ENCODE measurements around the gene C1QL1.

C1QL1 gene

DNA sequence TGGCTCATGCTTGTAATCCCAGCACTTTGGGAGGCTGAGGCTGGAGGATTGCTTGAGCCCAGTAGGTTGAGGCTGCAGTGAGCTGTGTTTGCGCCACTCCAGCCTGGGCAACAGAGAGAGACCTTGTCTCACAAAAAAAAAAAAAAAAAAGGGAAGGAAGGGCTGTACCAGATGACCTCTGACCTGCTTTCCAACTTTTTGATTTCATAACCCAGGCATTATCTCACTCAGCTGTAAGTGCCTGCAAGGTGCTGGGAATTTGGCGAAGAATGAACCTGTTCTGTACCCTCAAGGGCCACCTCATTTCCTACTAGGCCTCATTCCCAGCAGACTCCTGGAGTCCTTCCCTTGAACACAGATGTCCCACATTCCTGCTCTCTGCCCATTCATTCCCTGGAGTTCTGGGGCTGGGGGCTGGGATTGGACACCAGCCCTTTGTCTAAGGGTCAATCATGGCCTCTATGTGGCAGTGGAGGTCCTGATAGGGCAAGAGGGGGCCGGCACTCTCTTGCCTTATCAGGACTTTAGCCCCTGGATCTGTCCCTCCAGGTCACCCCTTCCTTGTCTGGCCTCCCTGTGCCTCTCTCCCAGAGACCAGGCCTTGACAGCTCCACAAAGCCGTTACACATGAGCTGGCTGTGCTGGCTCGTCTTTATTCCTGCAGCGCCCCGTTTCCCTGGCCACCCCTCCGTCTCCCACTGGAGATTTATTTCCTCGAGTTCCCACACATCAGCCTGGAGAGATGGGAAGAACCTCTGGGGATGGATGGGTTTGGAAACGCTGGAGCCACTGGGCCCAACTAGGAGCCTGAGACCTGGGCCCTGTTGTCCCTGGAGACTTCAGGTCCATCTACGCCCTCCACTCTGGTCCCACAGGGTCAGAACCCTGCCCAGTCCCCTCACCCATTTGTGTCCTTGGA is 52.0 kb downstream of the C1QL1 start:
- peak; percentile 48 for DNase-seq (ENCODE audit: low read depth, low spot score)

DNA sequence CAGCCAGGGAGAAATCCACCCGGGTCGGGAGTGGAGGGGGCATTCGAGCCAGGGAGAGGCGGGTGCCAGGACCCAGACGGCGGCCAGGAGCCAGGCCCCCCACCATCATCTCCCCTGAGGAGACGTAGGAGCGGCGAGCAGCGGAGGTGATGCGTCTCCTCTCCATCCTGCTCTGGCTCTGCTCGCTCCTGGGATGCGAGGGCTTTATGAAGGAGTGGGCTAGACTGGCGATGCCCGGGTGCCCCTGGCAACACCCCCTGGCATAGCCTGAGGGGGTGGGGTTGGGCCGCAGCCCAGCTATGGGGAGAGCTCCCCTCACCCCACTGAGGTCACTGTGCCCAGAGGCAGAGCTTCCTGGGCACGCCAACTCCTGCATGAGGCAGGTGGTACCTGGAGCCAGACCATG is 52.8 kb downstream of the C1QL1 start, which contains the start of gene GFAP:
GFAP (minus strand) TSS at position 180 of the 406 bp plus-strand sequence; CDS start at position 166, 14 bp downstream.
- DNase-seq (ENCODE audit: low read depth, low spot score), result no peak

DNA sequence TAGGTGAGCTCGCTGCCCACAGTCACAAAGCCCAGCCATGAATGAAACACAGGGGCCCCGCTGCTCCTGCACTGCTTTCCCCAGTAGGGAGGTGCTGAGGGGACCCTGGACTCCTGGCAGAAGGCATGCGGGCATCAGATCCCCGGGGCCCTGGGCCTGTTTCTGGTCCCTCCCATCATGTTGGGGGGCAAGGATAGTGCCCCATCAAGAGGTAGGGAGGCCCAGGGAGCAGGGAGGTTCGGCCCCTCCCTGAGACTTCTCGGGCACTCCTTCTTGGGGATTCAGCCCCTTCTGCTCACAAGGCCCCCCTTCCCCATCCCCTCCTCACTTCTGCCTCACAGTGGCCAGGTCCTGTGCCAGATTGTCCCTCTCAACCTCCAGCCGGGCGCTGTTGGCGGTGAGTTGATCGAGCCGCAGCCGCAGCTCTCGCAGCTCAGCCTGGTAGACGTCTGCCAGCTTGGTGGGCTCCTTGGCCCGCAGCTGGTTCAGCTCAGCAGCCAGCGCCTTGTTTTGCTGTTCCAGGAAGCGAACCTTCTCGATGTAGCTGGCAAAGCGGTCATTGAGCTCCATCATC is 53.3 kb downstream of the C1QL1 start:
- DNase-seq (ENCODE audit: low read depth, low spot score), result no peak

DNA sequence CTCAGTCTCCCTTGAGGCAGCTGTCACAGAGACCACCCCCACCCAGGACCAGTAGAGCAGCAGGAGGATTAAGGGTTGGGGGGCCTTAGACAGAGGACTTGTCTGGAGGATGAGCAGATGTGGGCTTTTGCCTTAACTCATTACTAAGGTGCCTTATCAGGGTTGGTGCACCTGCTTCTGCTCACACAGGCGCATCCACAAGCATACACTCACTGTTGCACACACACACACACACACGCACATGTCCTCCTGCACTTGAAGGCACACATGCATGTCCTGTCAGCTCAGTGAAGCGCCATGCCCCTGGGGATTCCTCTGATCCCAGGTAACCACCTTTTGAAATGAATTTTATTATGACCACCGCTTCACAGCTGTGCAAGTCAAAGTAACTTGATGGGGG is 54.0 kb downstream of the C1QL1 start:
- no peak for DNase-seq (ENCODE audit: low read depth, low spot score)

DNA sequence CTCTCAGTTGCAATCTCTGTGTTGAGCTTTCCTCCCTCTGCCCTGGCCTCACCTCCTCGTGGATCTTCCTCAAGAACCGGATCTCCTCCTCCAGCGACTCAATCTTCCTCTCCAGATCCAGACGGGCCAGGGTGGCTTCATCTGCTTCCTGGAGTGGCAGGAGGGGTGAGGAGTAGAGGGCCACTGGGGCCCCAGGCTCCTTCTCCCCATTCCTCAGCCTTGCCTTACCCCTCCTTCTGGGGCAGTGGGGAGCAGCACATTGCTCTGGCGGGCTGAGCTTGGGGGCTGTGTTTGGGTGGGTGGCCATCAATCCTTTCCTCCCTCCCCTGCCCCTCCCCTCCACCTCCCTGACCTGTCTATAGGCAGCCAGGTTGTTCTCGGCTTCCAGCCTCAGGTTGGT is 54.4 kb downstream of the C1QL1 start:
- DNase-seq (ENCODE audit: low read depth, low spot score), result no peak

DNA sequence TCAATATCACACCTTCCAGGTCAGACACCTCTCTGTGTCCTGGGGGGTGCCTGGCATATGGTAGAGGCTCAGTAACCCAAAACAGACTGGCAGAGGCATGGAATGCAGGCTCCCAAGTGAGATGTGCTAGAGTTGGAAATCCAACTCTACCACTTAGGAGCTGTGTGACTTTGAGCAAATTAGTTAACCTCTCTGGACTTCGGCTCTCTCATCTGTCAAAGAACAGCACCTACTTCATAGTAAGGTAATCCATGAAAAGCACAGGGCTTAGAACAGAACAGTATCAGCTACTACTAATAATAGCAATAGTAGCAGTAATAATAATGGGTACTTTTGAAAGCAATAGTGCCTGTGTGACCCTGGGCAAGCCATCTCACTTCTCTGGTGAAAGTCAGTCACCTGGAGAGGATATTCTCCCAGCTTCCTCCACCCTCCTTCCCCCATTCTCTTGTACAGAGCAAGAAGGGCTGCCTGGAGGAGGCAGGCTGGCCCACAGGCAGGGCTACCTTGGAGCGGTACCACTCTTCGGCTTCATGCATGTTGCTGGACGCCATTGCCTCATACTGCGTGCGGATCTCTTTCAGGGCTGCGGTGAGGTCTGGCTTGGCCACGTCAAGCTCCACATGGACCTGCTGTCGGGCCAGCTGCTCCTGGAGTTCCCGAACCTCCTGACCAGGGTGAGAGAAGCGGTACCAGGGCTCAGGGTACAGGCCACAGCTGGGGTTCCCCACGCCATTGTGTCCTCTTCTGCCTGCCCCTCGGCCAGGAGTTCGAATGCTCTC is 55.1 kb downstream of the C1QL1 start:
- DNase-seq (ENCODE audit: low read depth, low spot score), result no peak

DNA sequence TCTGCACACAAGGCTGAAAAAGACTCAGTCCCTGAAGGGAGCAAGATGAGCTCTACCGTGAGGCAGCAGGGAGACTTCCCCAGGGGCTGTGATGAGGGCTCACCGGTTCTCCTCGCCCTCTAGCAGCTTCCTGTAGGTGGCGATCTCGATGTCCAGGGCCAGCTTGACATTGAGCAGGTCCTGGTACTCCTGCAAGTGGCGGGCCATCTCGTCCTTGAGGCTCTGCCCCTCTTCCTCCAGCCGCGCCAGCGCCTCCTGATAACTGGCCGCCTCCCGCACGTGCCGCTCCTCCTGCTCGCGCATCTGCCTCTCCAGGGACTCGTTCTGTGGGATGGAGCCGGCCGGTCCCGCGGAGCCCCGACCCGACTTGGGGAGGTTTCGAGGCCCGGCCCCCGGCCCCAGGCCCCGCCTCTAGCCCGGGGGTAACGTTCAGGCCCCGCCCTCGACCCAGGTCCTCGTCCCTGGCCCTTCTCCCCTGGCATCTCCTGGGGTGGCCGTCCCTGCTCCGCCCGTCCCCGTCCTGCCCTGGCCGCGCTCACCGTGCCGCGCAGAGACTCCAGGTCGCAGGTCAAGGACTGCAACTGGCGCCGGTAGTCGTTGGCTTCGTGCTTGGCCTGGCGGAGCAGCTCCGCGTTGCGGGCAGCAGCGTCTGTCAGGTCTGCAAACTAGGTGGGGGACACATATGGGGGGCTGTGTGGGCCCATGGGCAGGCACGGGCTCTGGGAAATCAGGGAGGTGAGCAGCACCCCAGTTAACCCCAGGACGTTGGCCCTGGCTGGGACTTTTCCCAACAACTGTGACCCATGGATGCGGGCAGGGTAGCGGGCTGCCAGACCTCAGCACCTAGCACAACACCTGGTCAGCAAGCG is 56.7 kb downstream of the C1QL1 start:
- DNase-seq (ENCODE audit: low read depth, low spot score), result peak; percentile 64

DNA sequence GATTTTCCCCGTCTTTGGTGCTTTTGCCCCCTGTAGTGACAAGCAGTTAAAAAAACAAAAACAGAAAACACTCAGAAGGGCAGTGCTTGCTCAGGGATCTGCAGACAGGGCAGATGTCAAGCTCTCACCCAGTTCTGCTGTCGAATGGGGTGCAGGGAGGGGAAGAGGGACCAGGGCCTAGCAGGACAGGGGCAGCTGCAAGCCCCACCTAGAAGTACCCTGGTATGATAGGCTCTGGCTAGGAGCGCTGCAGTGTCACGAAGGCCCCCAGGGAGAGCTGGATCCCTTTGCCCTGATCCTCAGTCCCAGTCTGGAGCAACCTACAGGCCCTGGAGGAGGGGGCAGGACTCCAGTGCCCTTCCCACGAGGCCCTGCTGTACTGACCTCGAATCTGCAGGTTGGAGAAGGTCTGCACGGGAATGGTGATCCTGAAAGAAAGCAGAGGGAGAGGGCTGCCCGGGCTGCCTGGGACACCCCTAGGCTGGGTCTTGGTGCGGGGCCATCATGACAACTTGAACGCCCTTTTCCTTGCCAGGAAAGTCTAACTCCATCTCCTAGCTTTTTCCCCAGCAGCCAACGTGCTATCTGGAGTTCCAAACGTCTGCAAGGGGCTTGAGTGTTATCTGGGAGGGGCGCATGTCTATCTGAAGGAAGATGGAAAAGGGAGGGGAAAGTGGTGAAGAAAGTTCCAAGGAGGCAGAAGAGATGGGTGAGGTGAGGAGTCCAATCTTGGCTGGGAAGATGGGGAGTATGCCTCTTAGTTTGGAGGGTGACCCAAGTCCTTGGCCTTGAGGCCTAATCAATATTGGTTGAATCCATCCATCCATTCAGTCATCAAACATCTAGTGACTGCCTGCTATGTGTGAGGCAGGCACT is 57.6 kb downstream of the C1QL1 start:
- DNase-seq (ENCODE audit: low read depth, low spot score), result no peak
